Stimulated activated CD4-positive, alpha-beta T cell treated with anti-CD3 and anti-CD28 coated beads, TNF-alpha, amount 100 ng/mL, for 48 hours (primary cell): ENCODE results near the gene DEUP1.
A peak's percentile ranks its signal among the peaks of the same experiment; 100 is the strongest.
"Not testable (repeated sequence)": the region's sequence is repeated elsewhere in the genome, so short reads cannot be mapped to it uniquely, and the experiment has no call there.

ENCODE experiments used
- DNase-seq, 3 donors: peaks; one replicate each; pipeline ENCODE4 v3.0.0-alpha.2; 2020; ENCODE audit warnings: low read depth in 3 of 3

DEUP1 gene, protein sequence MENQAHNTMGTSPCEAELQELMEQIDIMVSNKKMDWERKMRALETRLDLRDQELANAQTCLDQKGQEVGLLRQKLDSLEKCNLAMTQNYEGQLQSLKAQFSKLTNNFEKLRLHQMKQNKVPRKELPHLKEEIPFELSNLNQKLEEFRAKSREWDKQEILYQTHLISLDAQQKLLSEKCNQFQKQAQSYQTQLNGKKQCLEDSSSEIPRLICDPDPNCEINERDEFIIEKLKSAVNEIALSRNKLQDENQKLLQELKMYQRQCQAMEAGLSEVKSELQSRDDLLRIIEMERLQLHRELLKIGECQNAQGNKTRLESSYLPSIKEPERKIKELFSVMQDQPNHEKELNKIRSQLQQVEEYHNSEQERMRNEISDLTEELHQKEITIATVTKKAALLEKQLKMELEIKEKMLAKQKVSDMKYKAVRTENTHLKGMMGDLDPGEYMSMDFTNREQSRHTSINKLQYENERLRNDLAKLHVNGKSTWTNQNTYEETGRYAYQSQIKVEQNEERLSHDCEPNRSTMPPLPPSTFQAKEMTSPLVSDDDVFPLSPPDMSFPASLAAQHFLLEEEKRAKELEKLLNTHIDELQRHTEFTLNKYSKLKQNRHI

DNA sequence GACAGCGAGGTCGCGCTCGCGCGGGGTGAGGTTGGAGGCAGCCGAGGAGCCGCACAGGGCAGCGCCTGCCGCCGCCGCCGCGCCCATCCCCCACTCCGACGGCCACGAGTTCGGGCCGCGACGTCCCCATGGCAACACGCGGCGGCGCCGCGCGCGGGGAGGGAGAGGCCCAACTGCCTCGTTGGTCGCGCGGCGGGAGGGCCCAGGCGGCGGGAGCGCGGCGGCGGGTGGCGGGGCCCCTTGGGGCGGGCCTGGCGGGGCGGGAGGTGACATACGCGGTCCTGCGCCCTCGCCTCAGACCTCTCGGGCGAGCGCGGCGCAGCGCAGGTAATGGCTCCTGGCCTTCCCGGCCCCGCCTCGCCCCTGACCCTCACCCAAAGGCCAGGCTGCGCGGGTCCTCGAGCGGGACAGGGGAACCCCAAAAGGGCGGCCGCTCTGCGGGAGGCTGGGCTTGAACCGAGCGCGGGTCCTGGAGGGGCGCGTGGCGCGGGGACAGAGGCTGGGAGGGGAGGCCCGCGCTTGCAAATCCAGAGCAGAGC, at the start of gene DEUP1:
TSS of gene DEUP1 (plus strand) at position 297 of the 539 bp plus-strand sequence. CDS start 1,518 bp downstream, outside the sequence.
- DNase-seq = peak in 1 of 3 donors; percentile 14

DNA sequence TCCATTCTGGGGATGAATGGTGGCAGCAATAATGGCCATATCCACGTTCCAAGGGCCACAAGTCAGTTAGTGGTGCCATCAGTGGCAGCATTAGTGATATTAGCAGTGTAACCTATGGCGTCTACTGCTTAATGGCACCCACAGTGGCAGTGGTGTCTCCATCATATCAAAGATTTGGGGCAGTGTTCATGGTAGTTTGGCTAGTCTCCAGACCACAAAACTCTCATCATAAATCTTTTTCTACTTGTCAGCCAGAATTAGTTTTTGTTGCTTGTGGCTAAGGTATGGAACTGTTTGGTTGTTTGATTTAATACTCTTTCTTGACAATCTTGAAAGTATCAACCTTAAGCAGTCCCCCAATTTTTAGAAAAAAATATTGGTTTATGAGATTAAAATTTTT, 45.1 kb upstream of the DEUP1 start:
- DNase-seq = no peak

DNA sequence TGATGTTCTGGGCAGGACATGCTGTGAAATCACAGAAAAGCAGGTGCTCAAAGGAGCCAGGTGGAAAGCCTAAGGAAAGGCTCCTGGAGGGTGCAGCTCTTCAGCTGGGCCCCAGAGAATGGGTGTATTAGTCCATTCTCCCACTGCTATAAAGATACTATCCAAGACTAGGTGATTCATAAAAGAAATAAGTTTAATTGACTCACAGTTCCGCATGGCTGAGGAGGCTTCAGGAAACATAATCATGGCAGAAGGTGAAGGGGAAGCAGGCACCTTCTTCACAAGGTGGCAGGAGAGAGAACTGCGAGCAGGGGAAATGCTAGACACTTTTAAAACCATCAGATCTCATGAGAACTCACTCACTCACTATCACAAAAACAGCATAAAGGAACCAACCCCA, 43.1 kb upstream of the DEUP1 start:
- DNase-seq = no peak

DNA sequence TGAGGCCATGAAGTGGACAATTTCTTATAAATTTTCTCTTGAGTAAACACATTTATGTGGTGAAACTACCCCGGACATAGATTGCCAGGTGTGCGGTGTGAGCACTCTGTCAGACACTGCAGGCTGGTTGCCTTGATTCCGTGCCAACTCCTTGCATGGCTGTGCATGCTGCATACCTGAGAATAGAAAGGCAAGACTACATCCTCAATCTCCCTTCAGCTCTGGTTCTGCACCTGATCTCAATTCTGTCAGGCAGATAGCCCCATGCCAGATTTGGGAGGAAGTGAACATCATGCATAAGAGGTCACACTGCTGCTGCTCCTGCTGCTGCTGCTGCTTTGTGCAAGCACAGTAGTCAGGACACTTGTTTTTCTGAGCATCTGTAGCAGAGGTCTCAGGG, 42.5 kb upstream of the DEUP1 start:
- no peak for DNase-seq

DNA sequence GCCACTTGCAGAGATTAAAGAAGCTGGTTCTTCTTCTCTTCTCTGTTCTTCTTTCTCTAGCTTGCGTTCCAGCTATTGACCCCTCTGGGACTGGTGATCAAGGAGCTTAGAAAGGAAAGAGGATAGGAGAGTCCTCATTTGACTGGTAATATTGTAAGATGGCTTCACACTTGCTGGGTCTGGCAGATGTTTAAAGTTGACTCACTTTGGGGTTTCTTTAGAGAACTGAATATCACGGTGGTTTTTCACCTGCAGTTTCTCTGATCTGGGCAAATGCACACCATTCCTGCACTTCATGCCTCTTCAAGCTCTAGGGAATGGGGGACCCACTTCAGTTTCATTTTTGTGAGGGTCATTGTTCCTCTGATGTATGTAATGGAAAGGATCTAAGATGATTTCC, 41.8 kb upstream of the DEUP1 start:
- DNase-seq = no peak

DNA sequence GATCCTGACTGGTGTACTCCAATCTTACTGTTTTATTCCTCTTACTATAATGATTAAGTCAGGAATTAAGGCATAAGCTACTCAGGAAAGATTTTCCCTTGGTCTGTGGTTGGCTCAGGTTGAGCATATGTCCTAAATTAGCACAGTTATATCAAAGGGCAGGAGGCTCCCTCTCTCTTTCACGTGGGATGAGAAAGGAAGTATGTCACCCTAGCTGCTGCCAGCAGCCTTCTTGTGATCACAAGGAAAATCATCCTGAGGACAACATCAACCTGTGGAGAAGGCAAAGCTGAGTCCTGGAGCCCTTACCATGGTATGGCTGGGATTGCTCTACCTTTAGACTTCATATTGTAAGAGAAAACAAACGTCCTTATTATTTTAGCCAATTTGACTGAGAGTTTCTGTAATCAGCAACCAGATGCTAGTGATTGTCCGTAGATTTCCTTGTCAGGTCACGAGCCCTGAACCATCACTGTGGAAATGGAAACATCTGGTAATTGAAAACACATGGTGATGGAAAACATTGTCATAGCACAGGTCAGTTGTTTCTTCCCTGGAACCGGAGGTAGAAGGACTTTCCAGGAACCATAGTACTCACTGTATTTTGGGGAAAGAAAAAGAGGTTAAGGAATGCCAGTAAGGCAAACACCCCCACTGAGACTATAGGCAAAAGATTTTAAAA, 40.6 kb upstream of the DEUP1 start:
- DNase-seq = no peak

DNA sequence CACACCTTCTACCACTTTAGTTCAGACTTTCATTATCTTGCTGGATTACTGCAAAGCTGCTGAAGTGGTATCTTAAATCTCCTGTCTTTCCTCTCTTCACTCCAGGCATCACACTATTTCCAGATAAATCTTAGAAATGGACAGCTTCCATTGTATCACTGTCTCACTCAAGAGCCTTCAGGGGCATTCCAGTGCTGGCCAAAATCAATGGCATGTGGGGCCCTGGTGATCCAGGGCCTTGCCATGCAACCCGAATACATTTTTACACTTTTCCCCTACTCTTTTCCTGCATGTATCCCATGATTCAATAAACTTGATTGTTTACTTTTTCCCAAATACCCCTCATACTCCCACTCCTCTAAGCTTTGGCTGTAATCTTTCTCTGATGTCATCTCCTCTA, 39.4 kb upstream of the DEUP1 start:
- DNase-seq = no peak

DNA sequence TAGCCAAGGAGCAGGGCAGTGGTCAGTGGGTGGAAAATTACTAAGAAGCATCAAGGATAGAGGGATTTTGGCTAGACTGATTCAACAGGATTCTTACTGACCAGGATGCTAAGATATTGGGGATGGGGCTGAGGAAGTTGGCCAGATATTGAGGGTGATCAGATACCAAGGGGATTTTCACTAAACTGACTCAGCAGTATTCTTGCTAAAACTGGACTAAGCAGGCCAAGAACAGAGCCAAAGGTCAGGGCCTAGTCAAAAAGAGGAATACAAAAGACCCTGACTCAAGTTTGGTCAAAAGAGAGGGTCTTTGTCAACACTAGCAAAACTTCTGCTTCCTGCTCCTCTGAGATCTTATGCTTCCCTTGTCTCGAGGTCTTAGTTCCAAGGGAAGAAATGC, 38.6 kb upstream of the DEUP1 start:
- no peak for DNase-seq

DNA sequence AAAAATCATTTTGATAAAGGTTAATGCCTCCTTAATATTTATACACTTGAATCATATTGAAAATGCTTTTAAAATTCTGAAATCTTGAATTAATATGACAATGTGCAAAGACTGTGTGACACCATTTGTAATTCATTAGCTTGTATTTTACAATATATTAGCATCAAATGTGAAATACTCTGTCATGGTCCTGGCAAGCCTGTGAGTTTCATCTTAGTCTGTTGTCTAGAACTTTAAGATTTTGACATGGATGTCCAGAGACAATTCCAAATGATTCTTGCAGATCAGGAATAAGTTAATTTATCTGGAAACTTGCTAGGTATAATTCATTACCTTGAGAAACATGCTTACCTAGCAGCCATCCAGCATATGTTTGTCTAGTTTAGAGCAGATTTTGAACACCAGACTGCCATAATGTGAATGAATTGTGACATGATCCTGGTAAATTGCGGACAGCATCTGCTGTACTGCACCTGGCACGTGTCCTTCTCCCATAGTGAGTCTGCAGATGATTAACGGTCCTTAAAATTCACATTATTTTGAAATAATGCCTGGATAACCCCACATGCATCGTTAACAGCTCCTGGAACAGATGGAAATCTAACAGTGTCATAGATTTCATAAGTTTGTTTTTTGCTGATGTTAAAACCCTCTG, 34.5 kb upstream of the DEUP1 start:
- DNase-seq = no peak

DNA sequence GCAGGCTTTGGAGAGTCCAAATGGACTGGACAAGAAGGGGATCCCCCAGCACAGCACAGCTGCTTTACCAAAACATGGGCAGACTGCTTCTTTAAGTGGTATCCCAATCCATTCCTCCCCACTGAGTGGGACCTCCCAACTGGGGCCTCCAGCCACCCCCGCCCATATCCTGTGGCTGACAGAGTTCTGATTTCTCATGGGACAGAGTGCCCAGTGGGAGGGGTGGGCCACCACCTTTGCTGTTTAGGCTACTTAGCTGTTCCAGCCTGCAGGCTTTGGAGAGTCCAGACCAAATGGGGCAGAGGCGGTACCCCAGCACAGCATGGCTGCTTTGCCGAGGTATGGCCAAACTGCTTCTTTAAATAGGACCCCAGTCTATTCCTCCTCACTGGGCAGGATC, 26.9 kb upstream of the DEUP1 start:
- no peak for DNase-seq

DNA sequence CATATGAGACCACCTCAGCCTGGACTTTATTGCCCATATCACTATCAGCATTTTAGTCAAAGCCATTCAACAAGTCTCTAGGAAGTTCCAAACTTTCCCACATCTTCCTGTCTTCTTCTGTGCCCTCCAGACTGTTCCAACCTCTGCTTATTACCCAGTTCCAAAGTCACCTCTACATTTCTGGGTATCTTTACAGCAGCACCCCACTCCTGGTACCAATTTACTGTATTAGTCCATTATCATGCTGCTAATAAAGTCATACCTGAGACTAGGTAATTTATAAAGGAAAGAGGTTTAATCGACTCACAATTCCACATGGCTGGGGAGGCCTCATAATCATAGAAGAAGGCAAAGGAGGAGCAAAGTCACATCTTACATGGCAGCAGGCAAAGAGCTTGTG, 16.1 kb upstream of the DEUP1 start:
- not testable (repeated sequence) for DNase-seq

DNA sequence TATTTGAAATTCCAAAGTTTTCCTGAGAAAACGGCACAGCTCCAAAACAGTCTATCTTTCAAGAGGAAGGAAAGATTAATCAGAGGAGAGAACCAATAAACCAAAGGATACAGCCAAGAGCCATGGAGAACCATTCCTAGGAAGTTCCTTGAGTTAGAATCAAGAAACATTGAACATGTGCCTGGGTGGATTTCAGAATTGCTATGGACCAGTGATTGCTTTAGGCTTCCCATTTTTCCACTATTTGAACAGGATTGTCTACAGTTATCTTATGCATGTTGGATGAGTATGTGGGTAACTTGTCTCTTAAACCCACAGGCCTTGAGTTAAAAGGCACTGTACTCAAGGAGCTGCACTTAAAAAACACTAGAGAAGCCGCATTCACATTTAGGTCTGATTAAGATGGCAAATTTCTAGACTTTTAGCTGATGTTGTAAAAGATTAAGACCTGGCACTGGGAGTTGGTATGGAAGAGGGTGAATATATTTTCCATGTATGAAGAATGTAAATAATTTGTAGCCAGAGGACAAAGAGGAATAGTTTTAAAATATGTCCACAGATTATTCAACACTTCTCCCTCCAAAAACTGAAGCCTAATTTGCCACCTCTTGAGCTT, 11.2 kb upstream of the DEUP1 start:
- DNase-seq = no peak

DNA sequence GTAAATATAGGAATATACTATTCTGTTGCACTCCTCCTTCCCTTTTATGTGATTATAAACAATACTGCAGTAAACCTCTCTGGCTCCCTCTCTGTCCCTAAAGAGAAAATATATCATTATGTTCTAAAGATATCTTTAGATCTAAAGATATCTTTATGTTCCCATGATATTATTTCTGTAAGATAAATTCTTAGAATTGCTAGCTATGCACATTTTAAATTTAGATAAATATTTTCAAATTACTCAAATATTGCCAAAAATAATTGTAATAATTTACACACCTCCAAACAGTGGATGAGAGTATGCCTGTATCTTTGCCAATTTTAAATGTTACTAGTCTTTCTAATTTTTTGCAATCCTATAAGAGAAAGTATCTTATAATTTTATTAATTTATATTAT, 10.3 kb upstream of the DEUP1 start:
- DNase-seq = no peak

DNA sequence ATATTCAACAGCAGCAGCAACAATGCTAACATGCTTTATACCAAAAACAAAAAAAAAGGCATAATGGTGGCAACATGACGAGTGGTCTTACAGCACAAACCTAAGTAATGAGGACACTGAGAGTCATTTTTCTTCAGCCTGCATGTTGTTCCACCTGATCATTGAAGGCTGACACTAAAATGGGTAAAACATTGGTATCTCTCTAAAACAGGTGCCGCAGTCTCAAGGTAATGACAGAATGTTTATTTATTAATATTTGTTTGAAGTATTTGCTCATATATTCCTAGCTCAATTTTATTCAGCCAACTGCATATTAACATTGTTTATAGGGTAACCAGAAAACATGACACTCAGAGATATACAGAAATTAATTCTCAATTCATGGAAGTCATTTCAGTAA, 8.3 kb upstream of the DEUP1 start:
- no peak for DNase-seq

DNA sequence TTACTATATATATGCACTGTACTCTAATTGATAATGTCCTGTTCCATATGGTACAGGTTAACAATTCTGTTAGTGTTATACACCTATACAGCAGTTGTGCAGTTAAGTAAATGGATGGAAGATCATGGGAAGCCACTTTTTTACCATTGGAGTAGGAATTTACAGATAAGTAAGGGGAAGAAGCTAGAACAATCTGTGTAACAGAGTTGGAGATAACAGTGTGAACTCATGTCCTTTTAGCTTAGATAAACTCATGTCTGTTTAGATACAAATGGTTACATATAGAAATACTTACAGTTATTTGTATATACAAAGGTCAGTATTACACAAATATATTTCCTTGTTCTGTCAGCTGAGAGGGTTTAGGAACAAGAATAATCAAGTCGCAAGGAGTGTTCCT, 6.8 kb upstream of the DEUP1 start:
- no peak for DNase-seq

DNA sequence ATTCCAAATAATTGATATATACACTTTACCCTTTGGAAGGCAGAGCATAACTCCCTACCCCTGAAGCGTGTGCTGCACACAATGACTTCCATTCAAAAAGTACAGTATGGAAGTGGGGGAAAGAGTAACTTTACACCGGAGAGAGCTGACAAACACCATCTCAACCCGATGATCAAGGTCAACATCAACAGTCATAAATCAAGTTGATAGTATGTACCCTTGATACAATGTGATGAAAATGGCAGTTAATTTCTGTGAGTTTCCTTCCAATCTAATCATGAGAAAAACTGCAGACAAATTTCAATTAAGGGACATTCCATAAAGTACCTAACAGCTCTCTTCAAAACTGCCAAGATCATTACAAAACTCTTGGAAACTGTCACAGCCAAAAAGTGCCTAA, 6.0 kb upstream of the DEUP1 start:
- no peak for DNase-seq

DNA sequence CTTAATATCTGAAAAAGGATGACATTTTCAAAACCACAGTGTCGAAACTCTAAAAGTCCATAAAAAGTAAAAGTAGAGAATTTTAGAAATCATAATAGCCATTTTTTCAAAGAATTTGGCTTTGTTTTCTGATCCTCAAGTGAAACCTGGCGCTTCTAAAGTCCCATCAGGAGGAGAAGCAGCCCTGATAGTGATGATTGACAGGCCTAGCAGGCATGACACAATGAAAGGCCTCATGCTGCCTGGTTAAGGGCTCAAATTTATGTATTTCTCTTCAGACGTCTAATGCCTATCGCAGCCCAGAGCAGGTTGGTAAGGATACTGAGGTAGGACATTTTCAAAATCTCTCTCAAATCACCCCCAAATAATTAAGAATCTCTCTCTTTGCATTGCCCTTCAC, 3.9 kb upstream of the DEUP1 start:
- no peak for DNase-seq

DNA sequence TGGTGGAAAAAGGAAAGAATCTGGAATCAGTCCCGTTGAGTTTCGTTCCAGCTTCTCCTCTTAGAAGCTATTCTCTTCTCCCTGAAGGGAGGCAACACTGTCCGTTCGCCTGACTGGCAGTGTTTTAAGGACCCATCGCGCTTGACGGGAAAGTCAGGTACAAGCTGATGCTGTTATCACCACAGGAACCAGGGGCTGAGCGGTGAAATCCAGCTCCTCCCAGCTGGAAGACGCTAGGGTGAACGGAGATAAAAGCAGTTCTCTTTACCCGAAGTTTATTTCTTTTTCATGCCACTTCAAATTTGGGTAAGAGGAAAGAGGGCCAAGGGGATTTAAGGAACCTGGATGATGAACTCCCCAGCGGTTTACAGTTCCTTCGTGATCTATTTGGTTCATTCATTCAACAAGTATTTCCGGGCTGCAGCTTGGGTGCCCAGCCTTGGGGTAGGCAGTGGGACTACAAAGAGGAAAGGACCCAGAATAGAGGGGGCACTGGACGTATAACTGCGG, 551 bp upstream of the DEUP1 start:
- no peak for DNase-seq

DNA sequence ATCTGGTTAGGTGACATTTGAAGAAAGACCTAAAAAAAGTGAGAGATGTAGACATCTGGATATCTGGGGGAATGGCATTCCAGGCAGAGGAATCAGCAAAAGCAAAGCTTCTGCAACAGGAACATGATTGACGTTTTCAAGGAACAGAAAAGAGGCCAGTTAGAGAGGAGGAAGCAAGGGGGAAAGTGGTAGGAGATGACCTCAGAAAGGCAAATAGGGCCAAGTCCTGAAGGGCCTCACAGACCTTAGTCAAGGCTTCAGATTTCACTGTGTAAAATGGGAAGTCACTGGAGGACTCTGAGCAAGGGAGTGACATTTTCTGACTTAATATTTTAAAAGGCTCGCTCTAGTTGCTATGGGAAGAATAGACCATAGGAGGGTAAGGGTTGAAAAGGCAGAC, 9.7 kb downstream of the DEUP1 start:
- DNase-seq = no peak

DNA sequence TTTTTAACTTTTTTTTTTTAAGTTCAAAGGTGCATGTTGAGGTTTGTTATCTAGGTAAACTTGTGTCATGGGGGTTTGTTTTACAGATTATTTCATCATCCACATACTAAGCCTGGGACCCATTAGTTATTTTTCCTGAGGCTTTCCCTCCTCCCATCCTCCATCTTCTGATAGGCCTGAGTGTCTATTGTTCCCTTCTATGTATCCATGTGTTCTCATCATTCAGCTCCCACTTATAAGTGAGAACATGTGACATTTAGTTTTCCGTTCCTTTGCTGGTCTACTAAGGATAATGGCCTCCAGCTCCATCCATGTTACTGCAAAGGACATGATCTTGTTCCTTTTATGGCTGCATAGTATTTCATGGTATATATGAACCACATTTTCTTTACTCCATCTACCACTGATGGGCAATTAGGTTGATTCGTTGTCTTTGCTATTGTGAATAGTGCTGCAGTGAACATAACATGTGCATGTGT, 14.4 kb downstream of the DEUP1 start:
- no peak for DNase-seq

DNA sequence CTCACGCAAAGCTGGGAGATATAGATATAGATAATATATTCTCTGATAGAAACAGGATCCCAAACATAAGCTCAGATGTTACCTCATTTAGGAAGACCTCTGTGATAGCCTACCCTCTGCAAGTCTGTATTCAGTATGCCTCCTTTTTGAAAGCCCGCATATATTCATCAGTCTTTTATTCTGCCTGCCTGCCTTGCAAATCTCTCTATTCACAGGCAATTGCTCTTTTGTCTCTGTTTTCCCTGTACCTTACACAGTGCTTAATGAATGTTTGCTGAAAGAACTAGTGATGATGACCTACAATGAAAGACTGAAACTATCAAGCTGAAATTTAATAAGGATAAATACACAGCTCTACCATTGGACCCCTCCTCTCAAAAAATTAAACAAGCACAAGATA, 18.4 kb downstream of the DEUP1 start:
- DNase-seq = no peak
